Bronchial epithelial cell (primary cell): ENCODE measurements around the gene DTD2. TPM values are rescaled to one million over a fixed set of nuclear protein-coding genes. Genes with fewer than 3 reads are reported as not detected.

ENCODE experiments used
- DNase-seq: peaks from one replicate; pipeline ENCODE4 v3.0.0-alpha.2; 2010; ENCODE audit warnings: low read depth
- FAIRE-seq: peaks from 2 replicates; lab custom pipeline; 2011; peaks lifted over from hg19 to GRCh38; lab: Jason Lieb, UNC
- H3K27me3 ChIP-seq: 2 replicates; pipeline ENCODE4 v1.5.1; 2011; ENCODE audit warnings: low read length; ENCODE audit not compliant: control insufficient read depth, insufficient read depth
- H3K36me3 ChIP-seq: 2 replicates; pipeline ENCODE4 v1.5.1; 2011; ENCODE audit warnings: low read length; ENCODE audit not compliant: control insufficient read depth, insufficient read depth
- H3K4me3 ChIP-seq: 2 replicates; pipeline ENCODE4 v1.5.1; 2011; ENCODE audit warnings: mild to moderate bottlenecking, low read depth, low read length, control low read depth
- CTCF ChIP-seq: IDR thresholded peaks from 2 replicates; pipeline ENCODE4 v1.5.1; 2011; ENCODE audit warnings: mild to moderate bottlenecking, moderate library complexity, low read length, control low read depth, inconsistent platforms; ENCODE audit not compliant: insufficient read depth, severe bottlenecking
- total RNA-seq: library from RNA; depleted of rRNA; stranded (reverse); fragments of >200 nt; gene quantifications from 2 replicates; pipeline ENCODE4 v1.2.1, GENCODE V29; 2014

DTD2 gene
- total RNA-seq, 1 donor from 2014 or later = 57.9 TPM

DNA sequence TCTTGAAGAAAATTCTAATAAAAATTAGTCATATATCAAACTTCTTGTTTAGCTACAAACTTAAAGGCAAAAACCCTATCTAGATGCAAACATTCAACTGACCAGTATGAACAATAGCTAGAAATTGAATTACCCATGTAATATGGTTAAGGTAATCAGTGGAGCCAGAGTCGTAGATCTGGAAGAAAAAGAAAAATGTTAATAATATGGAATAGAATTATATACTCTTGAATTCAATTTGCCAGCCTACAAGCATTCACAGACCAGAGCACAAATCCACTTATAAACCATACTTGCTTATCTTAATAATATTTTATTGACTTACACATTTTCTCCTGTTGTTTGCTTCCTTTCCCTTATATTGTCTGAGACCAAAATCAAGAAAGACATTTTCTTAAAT is 29.3 kb downstream of the DTD2 start:
- Histone ChIP-seq H3K4me3 (no peak overlapping the region), H3K36me3 (no peaks in the 10 kb centered on the region), H3K27me3 (no peaks in the 10 kb centered on the region)
- no peak for TF ChIP-seq CTCF
- no peak for DNase-seq
- no peak for FAIRE-seq

DNA sequence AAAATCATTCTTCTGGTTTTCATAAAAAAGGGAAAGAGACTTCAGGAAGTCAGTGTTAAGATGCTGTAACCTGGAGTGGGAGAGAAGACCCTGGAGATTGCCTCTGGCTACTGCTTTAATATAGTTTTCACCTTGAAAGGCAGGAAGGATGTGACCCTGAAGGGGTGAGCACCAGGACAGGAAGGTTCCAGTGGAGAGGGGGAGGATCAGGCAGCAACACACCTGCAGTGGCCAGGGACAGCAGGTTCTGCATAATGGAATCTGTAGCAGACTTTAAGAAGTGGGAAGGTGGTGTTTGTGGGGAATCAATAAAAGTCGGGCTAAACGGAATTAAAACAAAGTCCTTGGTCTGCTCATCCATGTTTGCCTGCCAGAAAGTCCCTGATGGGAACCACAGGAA is 30.6 kb downstream of the DTD2 start:
- Histone ChIP-seq H3K36me3 (no peaks in the 10 kb centered on the region), H3K4me3 (no peak overlapping the region), H3K27me3 (no peaks in the 10 kb centered on the region)
- no peak for TF ChIP-seq CTCF
- DNase-seq (no peak), FAIRE-seq (no peak)

GRCh38 chr14:31425905-31426304 is 31.4 kb downstream of the DTD2 start:
- no peak for TF ChIP-seq CTCF
- FAIRE-seq = no peak
- no peaks in the 10 kb centered on the region for H3K36me3 ChIP-seq

GRCh38 chr14:31421200-31421599 is 36.1 kb downstream of the DTD2 start:
- no peak for FAIRE-seq
- H3K27me3 ChIP-seq = no peaks in the 10 kb centered on the region
- no peak for TF ChIP-seq CTCF
- no peaks in the 10 kb centered on the region for H3K36me3 ChIP-seq
- H3K4me3 ChIP-seq = no peak overlapping the region
- DNase-seq = no peak

More at GRCh38 chr14:31425905-31426304, 31.4 kb downstream of the DTD2 start:
- H3K4me3 ChIP-seq = no peak overlapping the region
- H3K27me3 ChIP-seq = no peaks in the 10 kb centered on the region
- DNase-seq = no peak

DNA sequence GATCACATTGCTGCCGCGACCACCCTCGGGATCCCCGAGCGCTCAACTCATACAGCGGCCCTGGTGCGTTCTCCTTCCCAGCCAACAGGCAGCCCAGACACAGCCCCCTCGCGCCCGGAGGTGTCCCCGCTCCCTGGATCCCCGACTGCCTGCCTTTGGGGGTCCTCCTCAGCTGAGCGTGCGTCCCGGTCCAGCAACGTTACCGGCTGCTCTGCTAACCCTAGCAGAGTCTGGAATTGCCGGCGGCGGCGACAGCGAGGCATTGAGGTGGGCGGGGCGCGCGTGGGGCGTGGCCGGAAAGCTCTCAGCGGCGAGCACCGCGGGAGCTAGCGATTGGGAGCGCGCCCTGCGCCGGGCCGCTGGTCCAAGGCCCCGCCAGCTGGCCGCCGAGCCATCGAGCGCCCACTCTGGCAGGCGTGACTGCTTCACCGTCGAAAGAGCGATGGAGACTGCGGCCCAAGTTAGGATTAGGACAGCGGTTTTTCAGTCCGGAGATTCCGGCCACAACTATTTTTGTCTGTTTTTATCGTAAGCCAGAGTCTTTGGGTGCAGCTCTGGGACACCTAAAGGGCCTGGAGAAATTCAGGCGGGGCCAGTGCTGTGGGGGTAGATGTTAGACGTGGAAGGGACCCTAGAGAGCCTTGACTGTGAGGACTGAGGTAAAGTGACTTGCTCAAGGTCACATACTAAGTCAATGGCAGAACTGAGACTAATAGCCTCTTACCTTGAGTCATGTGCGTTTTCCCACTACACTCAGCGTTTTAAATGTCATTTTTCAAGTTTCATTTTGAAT is 36.8 kb downstream of the DTD2 start, which contains the start of gene HEATR5A:
Gene HEATR5A (minus strand): TSS at position 232 of the 793 bp plus-strand sequence. CDS start 17,575 bp downstream, outside the sequence.
- FAIRE-seq = no peak
- DNase-seq = peak; percentile 78
- peak; percentile 10 for TF ChIP-seq CTCF
- Histone ChIP-seq H3K27me3 (no peaks in the 10 kb centered on the region), H3K4me3 (peak within 1 kb of the TSS; percentile 100), H3K36me3 (no peaks in the 10 kb centered on the region)

DNA sequence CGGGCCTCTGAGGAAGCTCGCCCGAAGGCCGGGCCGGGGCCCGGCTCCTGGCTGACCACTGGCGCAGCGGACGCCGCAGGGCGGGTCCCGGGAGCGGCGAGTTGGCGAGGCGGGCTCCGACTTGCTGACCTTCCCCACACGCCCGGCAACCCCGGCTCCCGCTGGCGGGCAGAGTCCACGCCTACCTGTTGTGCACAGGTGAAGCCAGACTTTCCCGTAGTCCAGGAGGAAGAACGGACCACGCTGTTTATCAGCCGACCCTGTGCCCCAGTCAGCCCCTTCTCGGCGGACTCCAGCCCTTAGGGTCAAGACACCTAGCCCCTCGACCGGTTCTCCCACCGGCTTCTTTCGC is 37.4 kb downstream of the DTD2 start:
- no peak for TF ChIP-seq CTCF
- no peak for FAIRE-seq

More for the DNA sequence above, 37.4 kb downstream of the DTD2 start:
- DNase-seq = peak; percentile 38
- H3K4me3 ChIP-seq = peak overlapping the region; percentile 100
- H3K36me3 ChIP-seq = no peaks in the 10 kb centered on the region
- no peaks in the 10 kb centered on the region for H3K27me3 ChIP-seq
